Ishikawa (cell line): ENCODE data around the gene ZMYM1.

ENCODE experiments used
- CEBPB ChIP-seq: IDR thresholded peaks from 2 replicates; pipeline ENCODE4 v1.6.1; 2012
- CREB1 ChIP-seq: IDR thresholded peaks from 2 replicates; pipeline ENCODE4 v1.6.1; 2012; ENCODE audit warnings: low read depth
- EGR1 ChIP-seq: IDR thresholded peaks from 2 replicates; pipeline ENCODE4 v1.6.1; 2012
- EP300 ChIP-seq: IDR thresholded peaks from 2 replicates; pipeline ENCODE4 v1.6.1; 2012; ENCODE audit warnings: borderline replicate concordance
- FOXM1 ChIP-seq: IDR thresholded peaks from 2 replicates; pipeline ENCODE4 v1.6.1; 2012; ENCODE audit warnings: low read depth, borderline replicate concordance
- NFIC ChIP-seq: IDR thresholded peaks from 2 replicates; pipeline ENCODE4 v1.6.1; 2012
- RAD21 ChIP-seq: IDR thresholded peaks from 2 replicates; pipeline ENCODE4 v1.6.1; 2012; ENCODE audit warnings: low read depth
- TAF1 ChIP-seq: IDR thresholded peaks from 2 replicates; pipeline ENCODE4 v1.6.1; 2012; ENCODE audit warnings: low read depth, mild to moderate bottlenecking
- TCF12 ChIP-seq: IDR thresholded peaks from 2 replicates; pipeline ENCODE4 v1.6.1; 2012; ENCODE audit warnings: low read depth
- TEAD4 ChIP-seq: IDR thresholded peaks from 2 replicates; pipeline ENCODE4 v1.6.1; 2012
- YY1 ChIP-seq: IDR thresholded peaks from 2 replicates; pipeline ENCODE4 v1.6.1; 2012; ENCODE audit warnings: low read depth
- ZBTB7A ChIP-seq: IDR thresholded peaks from 2 replicates; pipeline ENCODE4 v1.6.1; 2012; ENCODE audit warnings: low read depth
- TF ChIP-seq, protein P1 (sequence below): IDR thresholded peaks from 2 replicates; pipeline ENCODE4 v1.6.1; 2012; ENCODE audit warnings: low read depth, mild to moderate bottlenecking
- TF ChIP-seq, protein P2 (sequence below): IDR thresholded peaks from 2 replicates; pipeline ENCODE4 v1.6.1; 2012
- TF ChIP-seq, protein P3 (sequence below): IDR thresholded peaks from 2 replicates; pipeline ENCODE4 v1.6.1; 2012

ZMYM1 gene

DNA sequence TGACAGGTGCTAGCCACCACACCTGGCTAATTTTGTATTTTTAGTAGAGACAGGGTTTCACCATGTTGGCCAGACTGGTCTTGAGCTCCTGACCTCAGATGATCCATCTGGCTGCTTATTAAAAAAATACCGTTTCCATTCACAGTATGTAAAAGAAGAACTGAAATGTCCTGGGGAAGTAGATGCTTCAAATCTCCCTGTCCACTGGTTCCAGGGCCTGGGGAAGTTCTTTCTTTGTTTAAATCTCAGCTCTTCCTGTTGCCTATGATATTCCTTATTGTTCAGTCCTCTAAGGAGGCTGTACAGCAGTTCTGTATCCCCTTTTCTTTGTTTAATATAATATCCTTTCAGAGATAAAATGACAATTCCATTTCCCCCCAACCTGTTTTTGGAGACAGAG, 47.4 kb downstream of the ZMYM1 start:
- TF ChIP-seq YY1 (no peak), FOXM1 (no peak)
- TF ChIP-seq, protein P1, sequence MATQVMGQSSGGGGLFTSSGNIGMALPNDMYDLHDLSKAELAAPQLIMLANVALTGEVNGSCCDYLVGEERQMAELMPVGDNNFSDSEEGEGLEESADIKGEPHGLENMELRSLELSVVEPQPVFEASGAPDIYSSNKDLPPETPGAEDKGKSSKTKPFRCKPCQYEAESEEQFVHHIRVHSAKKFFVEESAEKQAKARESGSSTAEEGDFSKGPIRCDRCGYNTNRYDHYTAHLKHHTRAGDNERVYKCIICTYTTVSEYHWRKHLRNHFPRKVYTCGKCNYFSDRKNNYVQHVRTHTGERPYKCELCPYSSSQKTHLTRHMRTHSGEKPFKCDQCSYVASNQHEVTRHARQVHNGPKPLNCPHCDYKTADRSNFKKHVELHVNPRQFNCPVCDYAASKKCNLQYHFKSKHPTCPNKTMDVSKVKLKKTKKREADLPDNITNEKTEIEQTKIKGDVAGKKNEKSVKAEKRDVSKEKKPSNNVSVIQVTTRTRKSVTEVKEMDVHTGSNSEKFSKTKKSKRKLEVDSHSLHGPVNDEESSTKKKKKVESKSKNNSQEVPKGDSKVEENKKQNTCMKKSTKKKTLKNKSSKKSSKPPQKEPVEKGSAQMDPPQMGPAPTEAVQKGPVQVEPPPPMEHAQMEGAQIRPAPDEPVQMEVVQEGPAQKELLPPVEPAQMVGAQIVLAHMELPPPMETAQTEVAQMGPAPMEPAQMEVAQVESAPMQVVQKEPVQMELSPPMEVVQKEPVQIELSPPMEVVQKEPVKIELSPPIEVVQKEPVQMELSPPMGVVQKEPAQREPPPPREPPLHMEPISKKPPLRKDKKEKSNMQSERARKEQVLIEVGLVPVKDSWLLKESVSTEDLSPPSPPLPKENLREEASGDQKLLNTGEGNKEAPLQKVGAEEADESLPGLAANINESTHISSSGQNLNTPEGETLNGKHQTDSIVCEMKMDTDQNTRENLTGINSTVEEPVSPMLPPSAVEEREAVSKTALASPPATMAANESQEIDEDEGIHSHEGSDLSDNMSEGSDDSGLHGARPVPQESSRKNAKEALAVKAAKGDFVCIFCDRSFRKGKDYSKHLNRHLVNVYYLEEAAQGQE = no peak

DNA sequence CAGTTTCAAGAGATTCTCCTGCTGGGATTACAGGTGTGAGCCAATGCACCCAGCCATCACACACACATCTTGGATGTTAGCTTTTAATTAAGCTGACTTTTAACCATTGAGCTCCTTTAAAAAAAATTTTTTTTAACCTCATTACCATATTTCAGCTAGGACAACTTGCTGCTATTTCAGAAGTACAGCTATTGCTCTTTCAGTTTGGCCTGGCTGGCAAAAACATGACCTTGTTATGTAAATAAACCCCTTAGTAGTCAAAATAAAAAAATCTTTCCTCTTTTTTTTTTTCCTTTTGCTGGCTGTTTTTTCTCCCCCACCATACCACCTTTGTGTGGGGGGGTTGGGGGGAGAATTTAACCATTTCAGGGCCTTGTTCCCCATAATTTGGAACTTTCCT, 49.9 kb downstream of the ZMYM1 start:
- TF ChIP-seq, protein P2, sequence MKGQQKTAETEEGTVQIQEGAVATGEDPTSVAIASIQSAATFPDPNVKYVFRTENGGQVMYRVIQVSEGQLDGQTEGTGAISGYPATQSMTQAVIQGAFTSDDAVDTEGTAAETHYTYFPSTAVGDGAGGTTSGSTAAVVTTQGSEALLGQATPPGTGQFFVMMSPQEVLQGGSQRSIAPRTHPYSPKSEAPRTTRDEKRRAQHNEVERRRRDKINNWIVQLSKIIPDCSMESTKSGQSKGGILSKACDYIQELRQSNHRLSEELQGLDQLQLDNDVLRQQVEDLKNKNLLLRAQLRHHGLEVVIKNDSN = no peak
- no peak for TF ChIP-seq YY1
- no peak for TF ChIP-seq NFIC
- no peak for TF ChIP-seq RAD21
- TF ChIP-seq TAF1 = no peak
- no peak for TF ChIP-seq TCF12
- no peak for TF ChIP-seq FOXM1
- TF ChIP-seq EP300 = no peak
- no peak for TF ChIP-seq EGR1
- TF ChIP-seq CEBPB = no peak
- TF ChIP-seq, protein P3, sequence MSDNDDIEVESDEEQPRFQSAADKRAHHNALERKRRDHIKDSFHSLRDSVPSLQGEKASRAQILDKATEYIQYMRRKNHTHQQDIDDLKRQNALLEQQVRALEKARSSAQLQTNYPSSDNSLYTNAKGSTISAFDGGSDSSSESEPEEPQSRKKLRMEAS = no peak
- TF ChIP-seq TEAD4 = no peak

DNA sequence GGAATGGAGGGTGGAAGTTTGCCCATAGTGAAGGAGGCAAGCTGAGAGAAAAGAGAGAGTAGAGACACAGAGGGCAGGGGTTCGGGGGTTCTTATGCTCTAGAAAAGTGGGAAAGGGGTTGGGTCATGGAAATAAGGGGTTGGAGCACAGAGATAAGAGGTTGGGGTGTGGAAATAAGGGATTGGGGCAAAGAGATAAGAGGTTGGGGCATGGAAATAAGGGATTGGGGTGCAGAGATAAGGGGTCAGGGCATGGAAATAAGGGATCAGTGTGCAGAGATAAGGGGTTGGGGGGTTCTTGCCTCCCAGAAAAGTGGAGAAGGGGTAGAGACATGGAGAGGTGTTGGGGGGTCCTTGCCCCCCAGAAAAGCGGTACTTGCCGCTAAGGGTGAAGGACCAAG, 57.6 kb downstream of the ZMYM1 start:
- TF ChIP-seq EGR1 (no peak), FOXM1 (no peak), NFIC (no peak), YY1 (no peak), TEAD4 (no peak)

DNA sequence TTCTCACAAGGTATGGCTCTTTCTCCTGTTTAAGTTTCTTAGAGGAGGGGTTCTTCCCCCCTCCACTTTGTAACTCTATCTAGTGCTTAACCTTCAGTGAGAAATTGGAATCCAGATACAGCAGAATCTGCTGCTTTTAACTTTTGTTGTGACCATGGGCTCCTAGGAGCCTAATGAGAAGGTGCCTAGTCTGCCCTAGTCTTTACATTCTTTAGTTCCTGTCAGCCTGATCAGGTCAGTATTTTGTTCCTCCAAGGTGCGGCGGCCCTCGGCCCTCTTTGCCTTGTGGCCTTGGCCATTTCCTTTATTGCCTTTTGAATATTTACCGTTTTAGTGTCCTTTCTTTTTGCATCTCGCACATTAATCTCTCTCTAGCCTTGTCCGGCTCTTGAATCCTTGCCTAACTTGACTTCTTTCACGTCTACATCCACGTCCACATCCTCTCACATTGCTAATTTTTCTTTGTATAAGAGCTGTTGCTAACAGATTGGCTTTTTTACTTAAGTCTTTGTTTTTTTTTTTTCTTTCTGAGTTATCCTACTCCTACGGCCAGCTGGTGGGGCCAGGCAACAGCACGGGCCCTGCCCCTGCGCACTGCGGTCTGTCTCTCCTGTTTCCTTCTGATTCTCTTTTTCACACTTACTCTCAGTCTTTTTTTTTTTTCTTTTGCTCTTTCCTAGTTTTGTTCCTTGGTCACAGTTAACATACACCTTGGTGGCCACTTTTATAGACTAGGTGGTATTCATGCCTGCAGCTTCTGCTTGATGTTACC, 64.7 kb downstream of the ZMYM1 start:
- TF ChIP-seq TAF1 = no peak
- TF ChIP-seq, protein P1 = no peak
- TF ChIP-seq FOXM1 = no peak

DNA sequence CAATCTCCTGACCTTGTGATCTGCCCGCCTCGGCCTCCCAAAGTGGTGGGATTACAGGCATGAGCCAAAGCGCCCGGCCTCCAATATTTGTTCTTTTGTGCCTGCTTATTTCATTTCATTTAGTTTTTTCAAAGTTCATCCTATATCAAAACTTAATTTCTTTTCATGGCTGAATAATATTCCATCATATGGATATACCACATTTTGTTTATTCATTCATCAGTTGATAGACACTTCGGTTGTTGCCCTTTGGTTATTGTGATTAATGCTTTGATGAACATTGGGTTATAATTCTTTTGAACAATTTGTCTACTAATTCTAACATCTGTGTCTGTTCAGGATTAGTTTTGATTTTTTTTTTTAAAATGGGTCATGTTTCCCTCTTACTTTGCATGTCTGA, 72.0 kb downstream of the ZMYM1 start:
- TF ChIP-seq EP300 (no peak), EGR1 (no peak), TEAD4 (no peak), CEBPB (no peak), TCF12 (no peak), YY1 (no peak), ZBTB7A (no peak), FOXM1 (no peak), RAD21 (no peak), TAF1 (no peak)
- TF ChIP-seq, protein P2 = no peak
- TF ChIP-seq, protein P3 = no peak

DNA sequence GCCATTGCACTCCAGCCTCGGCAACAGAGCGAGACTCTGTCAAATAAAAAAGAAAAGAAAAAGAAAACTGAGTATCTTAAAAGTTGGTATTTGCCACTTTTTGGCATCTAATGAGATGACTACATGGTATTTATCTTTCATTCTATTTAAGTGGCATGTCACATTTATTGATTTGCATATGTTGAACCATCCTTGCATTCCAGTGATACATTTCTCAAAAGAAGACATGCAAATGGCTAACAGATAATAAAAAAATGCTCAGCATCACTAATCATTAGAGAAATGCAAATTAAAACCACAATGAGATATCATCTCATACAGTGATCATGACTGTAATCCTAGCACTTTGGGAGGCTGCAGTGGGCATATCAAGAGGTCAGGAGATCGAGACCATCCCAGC, 85.7 kb downstream of the ZMYM1 start:
- TF ChIP-seq, protein P1 = no peak
- TF ChIP-seq FOXM1 = no peak
- no peak for TF ChIP-seq YY1
- TF ChIP-seq EP300 = no peak
- no peak for TF ChIP-seq TEAD4
- TF ChIP-seq, protein P2 = no peak
- TF ChIP-seq NFIC = no peak
- TF ChIP-seq TCF12 = no peak
- TF ChIP-seq CREB1 = no peak
- TF ChIP-seq, protein P3 = no peak
- no peak for TF ChIP-seq TAF1
- TF ChIP-seq ZBTB7A = no peak
- TF ChIP-seq CEBPB = no peak
- TF ChIP-seq RAD21 = no peak
